GM12874 (cell line): ENCODE results near the gene NEURL4.
A peak's percentile ranks its signal among the peaks of the same experiment; 100 is the strongest.

ENCODE experiments used
- CTCF ChIP-seq: IDR thresholded peaks from 2 replicates; pipeline ENCODE4 v1.5.1; 2011; ENCODE audit warnings: low read depth, mild to moderate bottlenecking, control low read depth, low read length, moderate library complexity; ENCODE audit not compliant: insufficient read depth

Gene NEURL4

GRCh38 chr17:7324438-7324779 lies 4.7 kb downstream of the NEURL4 start:
- TF ChIP-seq CTCF: no peak

- TF ChIP-seq CTCF: peak; percentile 98
Measured at GRCh38 chr17:7323731-7324437, 5.3 kb downstream of the NEURL4 start.

- TF ChIP-seq CTCF: no peak
Measured at GRCh38 chr17:7322520-7323194, 6.5 kb downstream of the NEURL4 start.

- TF ChIP-seq CTCF: no peak
Measured at GRCh38 chr17:7321466-7321865, 7.7 kb downstream of the NEURL4 start.

GRCh38 chr17:7318121-7318860 lies 10.8 kb downstream of the NEURL4 start:
- no peak for TF ChIP-seq CTCF

GRCh38 chr17:7317161-7317803 lies 11.9 kb downstream of the NEURL4 start:
- no peak for TF ChIP-seq CTCF
